Measurements from ENCODE around the gene TCEA3. TPM values are rescaled to one million over a fixed set of nuclear protein-coding genes. Genes with fewer than 3 reads are reported as not detected.

TCEA3 gene
- polyA plus RNA-seq, 4 donors, result 20.5 to 55.2 (median 32.4) TPM

DNA sequence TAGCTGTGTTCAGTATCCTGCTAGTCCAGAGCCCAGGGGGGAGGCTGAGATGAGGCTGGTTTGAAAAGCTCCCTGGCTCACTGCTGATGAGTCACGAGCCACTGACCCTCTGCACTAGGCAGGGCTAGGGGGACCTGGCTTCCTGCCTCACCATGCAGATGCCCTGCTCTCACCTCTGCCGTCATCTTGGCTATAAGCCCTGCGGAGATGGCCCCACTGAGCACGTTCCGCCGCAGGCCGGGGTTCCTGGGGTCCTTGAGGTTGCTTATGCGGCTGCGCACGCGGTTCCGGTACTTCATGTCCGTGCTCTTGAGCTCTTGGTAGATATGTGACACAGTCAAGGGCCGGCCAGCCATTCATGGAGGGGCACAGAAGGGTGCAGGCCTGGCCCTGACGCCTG, 30.8 kb downstream of the TCEA3 start:
- H3K36me3 ChIP-seq (ENCODE audit: control insufficient read depth in 3 of 3, insufficient read depth in 2 of 3, low read depth in 1 of 3, low read length in 3 of 3), result peaks cover 0 to 13% (median 2%) of the 10 kb centered on the region in 3 donors
- no peaks in the 10 kb centered on the region for H3K4me1 ChIP-seq (ENCODE audit: control insufficient read depth in 3 of 3, insufficient read depth in 2 of 3, low read depth in 1 of 3, low read length in 2 of 3)
- H3K27ac ChIP-seq (ENCODE audit: low read depth in 1 of 3, low read length in 2 of 3), result peak overlapping the region in 1 of 3 donors; percentile 83
- WGBS, 3 donors, result 88 to 93% (median 91%) methylated on average over 15 of the region's 15 CpGs
- no peaks in the 10 kb centered on the region for H3K27me3 ChIP-seq (ENCODE audit: control insufficient read depth in 3 of 3, insufficient read depth in 3 of 3, low read length in 3 of 3)
- no peak overlapping the region for H3K4me3 ChIP-seq (ENCODE audit: low read depth in 1 of 3, low read length in 3 of 3)
- H3K9me3 ChIP-seq (ENCODE audit: control insufficient read depth in 2 of 2, insufficient read depth in 1 of 2, low read depth in 1 of 2, low read length in 1 of 2), result no peaks in the 10 kb centered on the region
- FAIRE-seq (no peak), DNase-seq (no peak)

DNA sequence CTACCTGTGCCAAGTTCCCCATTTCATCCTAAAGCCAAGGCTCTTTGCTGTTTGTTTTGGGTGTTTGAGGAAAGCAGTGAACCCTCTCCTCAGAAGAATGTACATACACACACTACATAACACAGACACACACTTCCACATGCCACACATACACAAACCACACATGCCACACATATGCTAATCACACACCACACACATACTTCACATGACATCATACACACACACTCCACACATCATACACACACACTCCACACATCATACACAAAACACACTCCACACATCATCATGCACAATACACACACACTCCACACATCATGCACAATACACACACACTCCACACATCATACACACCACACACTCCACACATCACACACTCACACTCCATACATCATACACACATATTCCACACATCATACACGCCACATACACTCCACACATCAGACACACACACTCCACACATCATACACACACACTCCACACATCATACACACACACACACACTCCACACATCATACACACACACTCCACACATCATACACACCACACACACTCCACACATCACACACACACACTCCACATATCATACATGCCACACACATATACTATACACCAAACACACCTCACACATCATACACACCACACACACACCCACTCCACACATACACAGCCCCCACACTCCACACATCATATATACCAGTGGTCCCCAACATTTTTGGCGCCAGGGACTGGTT, 32.3 kb downstream of the TCEA3 start:
- H3K4me1 ChIP-seq (ENCODE audit: control insufficient read depth in 3 of 3, insufficient read depth in 2 of 3, low read depth in 1 of 3, low read length in 2 of 3), result no peaks in the 10 kb centered on the region
- no peak for DNase-seq
- 81 to 85% (median 84%) methylated on average over 2 of the region's 2 CpGs for whole genome bisulfite sequencing, 3 donors
- H3K27ac ChIP-seq (ENCODE audit: low read depth in 1 of 3, low read length in 2 of 3), result no peak overlapping the region
- H3K4me3 ChIP-seq (ENCODE audit: low read depth in 1 of 3, low read length in 3 of 3), result no peak overlapping the region
- no peaks in the 10 kb centered on the region for H3K27me3 ChIP-seq (ENCODE audit: control insufficient read depth in 3 of 3, insufficient read depth in 3 of 3, low read length in 3 of 3)
- no peaks in the 10 kb centered on the region for H3K9me3 ChIP-seq (ENCODE audit: control insufficient read depth in 2 of 2, insufficient read depth in 1 of 2, low read depth in 1 of 2, low read length in 1 of 2)
- peaks cover 0 to 14% (median 2%) of the 10 kb centered on the region in 3 donors for H3K36me3 ChIP-seq (ENCODE audit: control insufficient read depth in 3 of 3, insufficient read depth in 2 of 3, low read depth in 1 of 3, low read length in 3 of 3)
- no peak for FAIRE-seq

DNA sequence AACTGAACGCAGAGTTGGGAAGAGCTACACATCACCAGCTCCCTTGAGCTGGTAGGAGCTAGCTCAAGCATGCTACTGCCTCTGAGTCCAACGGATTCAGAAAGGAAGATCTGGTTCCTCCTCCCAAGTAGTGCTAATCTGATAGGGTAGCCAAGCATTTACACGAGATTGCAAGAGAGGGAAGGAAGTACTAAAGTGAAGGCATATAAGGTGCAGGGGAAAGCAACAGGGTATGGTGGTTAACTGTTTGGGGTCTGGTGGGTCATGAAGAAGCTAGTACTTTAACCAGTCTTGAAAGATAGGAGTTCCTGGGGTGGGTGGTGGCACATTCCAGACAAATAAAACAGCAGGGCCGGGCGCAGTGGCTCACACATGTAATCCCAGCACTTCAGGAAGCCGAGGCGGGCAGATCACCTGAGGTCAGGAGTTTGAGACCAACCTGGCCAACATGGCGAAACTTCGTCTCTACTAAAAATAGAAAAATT, 34.7 kb downstream of the TCEA3 start:
- no peaks in the 10 kb centered on the region for H3K9me3 ChIP-seq (ENCODE audit: control insufficient read depth in 2 of 2, insufficient read depth in 1 of 2, low read depth in 1 of 2, low read length in 1 of 2)
- H3K27ac ChIP-seq (ENCODE audit: low read depth in 1 of 3, low read length in 2 of 3), result no peak overlapping the region
- H3K36me3 ChIP-seq (ENCODE audit: control insufficient read depth in 3 of 3, insufficient read depth in 2 of 3, low read depth in 1 of 3, low read length in 3 of 3), result peaks cover 0 to 14% (median 0%) of the 10 kb centered on the region in 3 donors
- WGBS, 3 donors, result 71 to 81% (median 75%) methylated on average over 9 of the region's 9 CpGs
- H3K4me1 ChIP-seq (ENCODE audit: control insufficient read depth in 3 of 3, insufficient read depth in 2 of 3, low read depth in 1 of 3, low read length in 2 of 3), result peaks cover 0 to 5% (median 0%) of the 10 kb centered on the region in 3 donors
- H3K27me3 ChIP-seq (ENCODE audit: control insufficient read depth in 3 of 3, insufficient read depth in 3 of 3, low read length in 3 of 3), result no peaks in the 10 kb centered on the region
- FAIRE-seq (no peak), DNase-seq (no peak)
- no peak overlapping the region for H3K4me3 ChIP-seq (ENCODE audit: low read depth in 1 of 3, low read length in 3 of 3)

DNA sequence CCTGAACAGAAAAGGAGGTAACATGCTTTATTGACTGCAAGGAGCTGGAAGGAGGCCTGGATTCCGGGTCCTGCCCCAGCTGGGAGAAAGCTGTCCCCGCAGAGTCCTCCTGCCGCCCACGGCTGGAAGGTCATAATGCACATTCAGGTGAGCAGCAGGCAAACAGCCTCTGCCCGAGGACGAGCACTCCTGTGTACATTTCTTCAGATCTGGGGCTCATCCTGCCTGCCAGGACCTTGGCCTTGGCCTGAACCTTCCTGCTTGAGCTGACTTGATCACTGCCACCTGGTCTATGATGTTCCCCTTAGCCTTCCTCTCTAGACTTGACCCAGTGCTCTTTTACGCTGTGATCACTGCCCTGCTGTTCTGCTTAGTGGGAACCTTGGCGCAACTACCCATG, 37.1 kb downstream of the TCEA3 start:
- no peak overlapping the region for H3K27ac ChIP-seq (ENCODE audit: low read depth in 1 of 3, low read length in 2 of 3)
- WGBS, 3 donors, result 88 to 91% (median 91%) methylated on average over 8 of the region's 8 CpGs
- no peak for FAIRE-seq

DNA sequence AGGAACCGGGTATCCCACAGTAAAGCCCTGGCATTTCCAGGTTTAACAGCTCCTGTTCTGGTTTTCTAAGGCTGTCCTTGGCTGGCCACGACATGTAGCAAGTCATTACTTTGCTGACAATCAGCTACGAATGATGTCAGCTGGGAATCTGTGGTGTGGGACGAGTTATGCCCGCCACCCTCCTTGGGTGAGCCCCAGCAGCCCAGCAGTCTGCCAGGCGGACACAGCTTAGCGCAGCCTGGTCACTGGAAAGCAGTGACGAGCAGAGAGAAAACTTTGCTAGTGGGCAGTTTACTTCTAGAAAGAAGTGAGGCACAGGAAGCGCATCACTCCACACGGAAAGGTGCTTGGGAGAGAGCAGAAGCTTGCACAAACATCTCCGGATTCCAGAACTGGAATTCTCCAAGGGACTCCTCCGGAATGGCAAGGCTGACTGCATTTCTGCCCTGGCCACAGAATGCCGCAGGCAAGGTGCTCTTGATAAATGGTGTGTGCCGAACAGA, 39.4 kb downstream of the TCEA3 start:
- WGBS, 3 donors, result 81 to 93% (median 89%) methylated on average over 14 of the region's 14 CpGs
- no peak overlapping the region for H3K4me3 ChIP-seq (ENCODE audit: low read depth in 1 of 3, low read length in 3 of 3)
- no peaks in the 10 kb centered on the region for H3K9me3 ChIP-seq (ENCODE audit: control insufficient read depth in 2 of 2, insufficient read depth in 1 of 2, low read depth in 1 of 2, low read length in 1 of 2)
- no peaks in the 10 kb centered on the region for H3K27me3 ChIP-seq (ENCODE audit: control insufficient read depth in 3 of 3, insufficient read depth in 3 of 3, low read length in 3 of 3)
- H3K4me1 ChIP-seq (ENCODE audit: control insufficient read depth in 3 of 3, insufficient read depth in 2 of 3, low read depth in 1 of 3, low read length in 2 of 3), result peaks cover 2 to 17% (median 9%) of the 10 kb centered on the region in 3 donors
- peak overlapping the region in 2 of 3 donors; percentile 50 to 59 for H3K27ac ChIP-seq (ENCODE audit: low read depth in 1 of 3, low read length in 2 of 3)
- peaks cover 0 to 18% (median 0%) of the 10 kb centered on the region in 3 donors for H3K36me3 ChIP-seq (ENCODE audit: control insufficient read depth in 3 of 3, insufficient read depth in 2 of 3, low read depth in 1 of 3, low read length in 3 of 3)
- FAIRE-seq (no peak), DNase-seq (no peak)

More for the DNA sequence above, 37.1 kb downstream of the TCEA3 start:
- Histone ChIP-seq H3K9me3 (ENCODE audit: control insufficient read depth in 2 of 2, insufficient read depth in 1 of 2, low read depth in 1 of 2, low read length in 1 of 2) (no peaks in the 10 kb centered on the region), H3K4me1 (ENCODE audit: control insufficient read depth in 3 of 3, insufficient read depth in 2 of 3, low read depth in 1 of 3, low read length in 2 of 3) (peaks cover 0 to 7% (median 2%) of the 10 kb centered on the region in 3 donors), H3K27me3 (ENCODE audit: control insufficient read depth in 3 of 3, insufficient read depth in 3 of 3, low read length in 3 of 3) (no peaks in the 10 kb centered on the region), H3K4me3 (ENCODE audit: low read depth in 1 of 3, low read length in 3 of 3) (no peak overlapping the region), H3K36me3 (ENCODE audit: control insufficient read depth in 3 of 3, insufficient read depth in 2 of 3, low read depth in 1 of 3, low read length in 3 of 3) (peaks cover 0 to 15% (median 0%) of the 10 kb centered on the region in 3 donors)
- no peak for DNase-seq

DNA sequence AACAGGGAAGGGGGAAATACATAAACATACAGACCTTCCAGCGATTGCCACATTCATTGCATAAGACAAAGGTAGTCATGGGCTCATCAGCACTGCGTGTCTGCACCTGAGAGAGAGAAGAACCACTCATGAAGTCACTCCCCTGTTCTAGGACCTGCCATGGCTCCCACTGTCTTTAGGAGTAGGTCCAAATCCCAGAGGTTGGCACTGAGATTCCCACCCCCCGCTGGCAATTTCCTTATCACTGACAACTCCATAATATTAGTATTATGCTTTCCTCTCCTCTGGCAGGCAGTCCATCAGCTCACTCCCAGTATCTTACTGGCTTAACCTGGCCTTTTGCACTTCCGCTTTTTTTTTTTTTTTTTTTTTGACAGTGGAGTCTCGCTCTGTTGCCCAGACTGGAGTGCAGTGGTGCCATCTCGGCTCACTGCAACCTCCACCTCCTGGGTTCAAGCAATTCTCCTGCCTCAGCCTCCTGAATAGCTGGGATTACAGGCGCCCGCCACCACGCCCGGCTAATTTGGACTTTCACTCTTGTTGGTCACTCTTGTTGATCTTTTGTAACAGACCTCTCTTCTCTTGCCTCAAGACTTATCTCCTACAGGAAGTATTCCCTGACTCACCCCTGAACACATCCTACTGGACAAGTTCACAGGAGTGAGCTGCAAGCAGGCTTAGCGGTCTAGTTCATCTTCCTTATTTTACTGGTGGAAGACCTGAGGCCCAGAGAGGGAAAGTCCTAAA, 40.1 kb downstream of the TCEA3 start:
- whole genome bisulfite sequencing, 3 donors, result 55 to 69% (median 63%) methylated on average over 10 to 11 of the region's 11 CpGs
- Histone ChIP-seq H3K4me1 (ENCODE audit: control insufficient read depth in 3 of 3, insufficient read depth in 2 of 3, low read depth in 1 of 3, low read length in 2 of 3) (peaks cover 2 to 18% (median 9%) of the 10 kb centered on the region in 3 donors), H3K36me3 (ENCODE audit: control insufficient read depth in 3 of 3, insufficient read depth in 2 of 3, low read depth in 1 of 3, low read length in 3 of 3) (peaks cover 0 to 18% (median 0%) of the 10 kb centered on the region in 3 donors), H3K27me3 (ENCODE audit: control insufficient read depth in 3 of 3, insufficient read depth in 3 of 3, low read length in 3 of 3) (no peaks in the 10 kb centered on the region), H3K27ac (ENCODE audit: low read depth in 1 of 3, low read length in 2 of 3) (peak overlapping the region in 2 of 3 donors; percentile 15 to 43), H3K9me3 (ENCODE audit: control insufficient read depth in 2 of 2, insufficient read depth in 1 of 2, low read depth in 1 of 2, low read length in 1 of 2) (no peaks in the 10 kb centered on the region), H3K4me3 (ENCODE audit: low read depth in 1 of 3, low read length in 3 of 3) (no peak overlapping the region)
- no peak for FAIRE-seq
- DNase-seq, result peak in 1 of 2 donors; percentile 88

DNA sequence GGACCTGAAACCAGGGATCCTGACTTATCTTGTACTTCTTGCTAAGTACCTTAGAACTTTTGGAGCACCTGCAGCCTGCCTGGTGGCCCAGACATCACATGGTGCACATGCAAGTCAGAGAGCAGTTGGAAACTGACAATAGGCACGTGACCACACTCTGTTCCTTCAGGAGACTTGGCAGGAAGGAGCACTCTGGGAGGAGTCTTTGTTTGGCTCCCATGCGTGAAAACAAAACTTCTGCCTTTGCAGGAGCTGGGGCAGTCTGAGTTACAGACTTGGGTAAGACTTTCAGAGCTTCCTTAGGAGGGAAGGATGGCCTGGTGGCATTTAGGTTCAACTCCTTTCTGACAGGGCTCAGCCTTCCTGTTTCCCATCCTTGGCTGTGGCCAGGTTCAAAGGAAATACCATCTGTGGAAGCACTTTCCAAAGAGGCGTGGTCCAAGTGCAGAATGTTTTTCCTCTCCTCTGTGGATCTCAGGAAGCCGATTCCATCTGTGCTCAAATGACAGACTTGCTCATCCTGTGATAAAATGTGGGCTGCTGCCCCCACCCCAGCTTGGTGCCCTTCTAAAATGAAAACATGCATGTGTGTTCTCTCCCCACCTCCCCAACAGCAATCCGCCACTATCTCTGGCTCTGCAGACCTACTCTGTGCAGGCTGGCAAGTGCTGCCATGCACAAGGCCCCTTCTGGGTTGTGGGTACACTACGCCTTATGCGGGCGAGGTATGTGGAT, 40.8 kb downstream of the TCEA3 start:
- Histone ChIP-seq H3K9me3 (ENCODE audit: control insufficient read depth in 2 of 2, insufficient read depth in 1 of 2, low read depth in 1 of 2, low read length in 1 of 2) (no peaks in the 10 kb centered on the region), H3K27me3 (ENCODE audit: control insufficient read depth in 3 of 3, insufficient read depth in 3 of 3, low read length in 3 of 3) (no peaks in the 10 kb centered on the region), H3K36me3 (ENCODE audit: control insufficient read depth in 3 of 3, insufficient read depth in 2 of 3, low read depth in 1 of 3, low read length in 3 of 3) (peaks cover 0 to 18% (median 0%) of the 10 kb centered on the region in 3 donors), H3K4me3 (ENCODE audit: low read depth in 1 of 3, low read length in 3 of 3) (no peak overlapping the region), H3K27ac (ENCODE audit: low read depth in 1 of 3, low read length in 2 of 3) (peak overlapping the region in 1 of 3 donors; percentile 43), H3K4me1 (ENCODE audit: control insufficient read depth in 3 of 3, insufficient read depth in 2 of 3, low read depth in 1 of 3, low read length in 2 of 3) (peaks cover 2 to 18% (median 9%) of the 10 kb centered on the region in 3 donors)
- 70 to 87% (median 76%) methylated on average over 8 of the region's 8 CpGs for WGBS, 3 donors
- FAIRE-seq, result no peak
- DNase-seq, result no peak

All from small intestine (tissue), 7 donors.